Skin epidermis (tissue), 12 donors: ENCODE data around the gene ERMN.

Experiments used
- H3K27ac ChIP-seq, 21 experiments: fragments of 200-600 bp; sonication (generic) in 11 of 21; one replicate each; pipeline ENCODE4 v1.5.0; 2020; ENCODE audit warnings: mild to moderate bottlenecking in 3 of 21, inconsistent platforms in 2 of 21, moderate library complexity in 2 of 21
- H3K4me3 ChIP-seq, 7 experiments: fragments of 200-600 bp; sonication (generic) in 2 of 7; one replicate each; pipeline ENCODE4 v1.5.0; 2020; ENCODE audit warnings: inconsistent platforms in 2 of 7, mild to moderate bottlenecking in 2 of 7, moderate library complexity in 1 of 7

ERMN gene

GRCh38 chr2:157334335-157334734 lies 8.7 kb upstream of the ERMN start:
- Histone ChIP-seq H3K4me3 (no peak overlapping the region), H3K27ac (no peak overlapping the region)

GRCh38 chr2:157333304-157334047 lies 7.9 kb upstream of the ERMN start:
- no peak overlapping the region for H3K4me3 ChIP-seq
- no peak overlapping the region for H3K27ac ChIP-seq

- Histone ChIP-seq H3K4me3 (no peak overlapping the region), H3K27ac (no peak overlapping the region)
These were observed 3.9 kb upstream of the ERMN start for GRCh38 chr2:157329524-157329923.

GRCh38 chr2:157327621-157328500 lies 2.2 kb upstream of the ERMN start:
- H3K4me3 ChIP-seq: no peak overlapping the region

GRCh38 chr2:157327200-157327599 lies 1.6 kb upstream of the ERMN start:
- no peak overlapping the region for H3K4me3 ChIP-seq
- H3K27ac ChIP-seq: no peak overlapping the region

More at GRCh38 chr2:157327621-157328500, 2.2 kb upstream of the ERMN start:
- no peak overlapping the region for H3K27ac ChIP-seq

- Histone ChIP-seq H3K27ac (no peak overlapping the region), H3K4me3 (no peak overlapping the region)
These were observed 1.1 kb upstream of the ERMN start for GRCh38 chr2:157326698-157327097.

- no peak overlapping the region for H3K27ac ChIP-seq
- H3K4me3 ChIP-seq: no peak overlapping the region
These were observed 1.2 kb downstream of the ERMN start for GRCh38 chr2:157324331-157324843.

- H3K27ac ChIP-seq: no peak overlapping the region
- H3K4me3 ChIP-seq: no peak overlapping the region
These were observed 3.2 kb downstream of the ERMN start for GRCh38 chr2:157322432-157322831.

- Histone ChIP-seq H3K4me3 (no peak overlapping the region), H3K27ac (no peak overlapping the region)
These were observed 4.2 kb downstream of the ERMN start for GRCh38 chr2:157321466-157321865.

- Histone ChIP-seq H3K27ac (no peak overlapping the region), H3K4me3 (no peak overlapping the region)
These were observed 5.2 kb downstream of the ERMN start for GRCh38 chr2:157320409-157320808.

- H3K4me3 ChIP-seq: no peak overlapping the region
- H3K27ac ChIP-seq: no peak overlapping the region
These were observed 5.8 kb downstream of the ERMN start for GRCh38 chr2:157319795-157320194.

GRCh38 chr2:157318884-157319283 lies 6.7 kb downstream of the ERMN start:
- Histone ChIP-seq H3K4me3 (no peak overlapping the region), H3K27ac (no peak overlapping the region)

- Histone ChIP-seq H3K4me3 (no peak overlapping the region), H3K27ac (no peak overlapping the region)
These were observed 9.7 kb downstream of the ERMN start for GRCh38 chr2:157315901-157316300.

- Histone ChIP-seq H3K4me3 (no peak overlapping the region), H3K27ac (no peak overlapping the region)
These were observed 12.6 kb downstream of the ERMN start for GRCh38 chr2:157312866-157313486.

GRCh38 chr2:157311706-157312105 lies 13.9 kb downstream of the ERMN start:
- Histone ChIP-seq H3K4me3 (no peak overlapping the region), H3K27ac (no peak overlapping the region)

- H3K27ac ChIP-seq: no peak overlapping the region
- H3K4me3 ChIP-seq: no peak overlapping the region
These were observed 15.7 kb downstream of the ERMN start for GRCh38 chr2:157309878-157310277.

- H3K4me3 ChIP-seq: no peak overlapping the region
- no peak overlapping the region for H3K27ac ChIP-seq
These were observed 18.6 kb downstream of the ERMN start for GRCh38 chr2:157307021-157307420.

GRCh38 chr2:157305723-157306110 lies 19.9 kb downstream of the ERMN start:
- no peak overlapping the region for H3K27ac ChIP-seq
- no peak overlapping the region for H3K4me3 ChIP-seq

GRCh38 chr2:157304811-157305722 lies 20.6 kb downstream of the ERMN start:
- Histone ChIP-seq H3K27ac (no peak overlapping the region), H3K4me3 (no peak overlapping the region)
